ENCODE measurements around the gene KCNH2. TPM values are rescaled to one million over a fixed set of nuclear protein-coding genes. Genes with fewer than 3 reads are reported as not detected.

Gene KCNH2
- total and polyA plus RNA-seq, 2 of the 13 experiments (the other 11 are each of a cell fraction or from before 2014, with no cell fraction given), result 0.09 to 0.11 TPM

DNA sequence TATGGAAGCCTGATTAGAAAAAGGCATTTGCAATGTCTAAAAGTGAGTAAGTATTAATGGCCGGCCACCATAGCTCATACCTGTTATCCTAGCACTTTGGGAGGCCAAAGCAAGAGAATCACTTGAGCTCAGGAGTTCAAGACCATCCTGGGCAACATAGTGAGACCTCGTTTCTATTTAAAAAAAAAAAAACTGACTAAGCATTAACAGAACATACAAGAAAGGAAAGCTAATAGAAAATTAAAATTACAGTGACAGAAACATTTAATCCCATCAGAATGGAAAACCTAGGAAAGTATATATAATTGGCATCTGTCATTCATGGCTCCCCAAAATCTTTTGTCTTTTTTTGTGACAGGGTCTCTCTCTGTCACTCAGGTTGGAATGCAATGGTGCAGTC is 69.9 kb downstream of the KCNH2 start (continued):
- TF ChIP-seq STAT6 (CRISPR knock-in tag; IDR thresholded peaks at IDR 0.05; ENCODE audit: borderline replicate concordance) (no peak), NFAT5 (CRISPR knock-in tag; IDR thresholded peaks at IDR 0.05) (no peak), NFE2 (CRISPR knock-in tag; IDR thresholded peaks at IDR 0.05) (no peak), ZNF776 (CRISPR knock-in tag; IDR thresholded peaks at IDR 0.05) (no peak)

All from HepG2 (cell line).